ENCODE measurements around the gene PTK7.

The PTK7 gene

DNA sequence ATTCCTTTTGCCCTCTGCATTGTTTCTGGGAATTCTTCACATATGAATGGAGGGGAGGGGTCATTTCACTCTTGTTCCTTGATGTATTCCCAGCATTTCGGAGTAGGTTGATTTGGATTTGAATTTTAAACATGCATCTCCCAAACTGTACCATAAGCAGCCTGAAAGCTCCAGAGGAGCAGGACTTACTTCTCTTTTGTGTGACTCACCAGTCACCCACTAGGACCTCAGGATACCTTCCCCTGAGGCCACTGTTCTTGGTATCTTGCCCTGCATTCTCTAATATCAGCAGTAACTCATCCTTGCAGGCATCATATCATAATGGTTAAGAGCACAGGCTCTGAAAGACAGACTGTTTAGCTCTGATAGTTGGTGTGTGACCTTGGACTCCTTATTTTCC is 17.6 kb upstream of the PTK7 start:
- DNase-seq: no peak
- TF ChIP-seq, protein P1, sequence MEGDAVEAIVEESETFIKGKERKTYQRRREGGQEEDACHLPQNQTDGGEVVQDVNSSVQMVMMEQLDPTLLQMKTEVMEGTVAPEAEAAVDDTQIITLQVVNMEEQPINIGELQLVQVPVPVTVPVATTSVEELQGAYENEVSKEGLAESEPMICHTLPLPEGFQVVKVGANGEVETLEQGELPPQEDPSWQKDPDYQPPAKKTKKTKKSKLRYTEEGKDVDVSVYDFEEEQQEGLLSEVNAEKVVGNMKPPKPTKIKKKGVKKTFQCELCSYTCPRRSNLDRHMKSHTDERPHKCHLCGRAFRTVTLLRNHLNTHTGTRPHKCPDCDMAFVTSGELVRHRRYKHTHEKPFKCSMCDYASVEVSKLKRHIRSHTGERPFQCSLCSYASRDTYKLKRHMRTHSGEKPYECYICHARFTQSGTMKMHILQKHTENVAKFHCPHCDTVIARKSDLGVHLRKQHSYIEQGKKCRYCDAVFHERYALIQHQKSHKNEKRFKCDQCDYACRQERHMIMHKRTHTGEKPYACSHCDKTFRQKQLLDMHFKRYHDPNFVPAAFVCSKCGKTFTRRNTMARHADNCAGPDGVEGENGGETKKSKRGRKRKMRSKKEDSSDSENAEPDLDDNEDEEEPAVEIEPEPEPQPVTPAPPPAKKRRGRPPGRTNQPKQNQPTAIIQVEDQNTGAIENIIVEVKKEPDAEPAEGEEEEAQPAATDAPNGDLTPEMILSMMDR (IDR thresholded peaks at IDR 0.05; ENCODE audit: low read depth, low read length, missing control alignments): no peak
- no peak overlapping the region for H3K27ac ChIP-seq
- no peaks in the 10 kb centered on the region for H3K27me3 ChIP-seq (replicated peaks)
- H3K4me3 ChIP-seq (ENCODE audit: low read depth, low read length): peak overlapping the region; percentile 82
- in situ Hi-C loops (cut with HindIII; ENCODE audit: low pct_ligation_motif_present, low sequenced_read_pairs): no loop called here
- H3K36me3 ChIP-seq (replicated peaks): peaks cover 6% of the 10 kb centered on the region

DNA sequence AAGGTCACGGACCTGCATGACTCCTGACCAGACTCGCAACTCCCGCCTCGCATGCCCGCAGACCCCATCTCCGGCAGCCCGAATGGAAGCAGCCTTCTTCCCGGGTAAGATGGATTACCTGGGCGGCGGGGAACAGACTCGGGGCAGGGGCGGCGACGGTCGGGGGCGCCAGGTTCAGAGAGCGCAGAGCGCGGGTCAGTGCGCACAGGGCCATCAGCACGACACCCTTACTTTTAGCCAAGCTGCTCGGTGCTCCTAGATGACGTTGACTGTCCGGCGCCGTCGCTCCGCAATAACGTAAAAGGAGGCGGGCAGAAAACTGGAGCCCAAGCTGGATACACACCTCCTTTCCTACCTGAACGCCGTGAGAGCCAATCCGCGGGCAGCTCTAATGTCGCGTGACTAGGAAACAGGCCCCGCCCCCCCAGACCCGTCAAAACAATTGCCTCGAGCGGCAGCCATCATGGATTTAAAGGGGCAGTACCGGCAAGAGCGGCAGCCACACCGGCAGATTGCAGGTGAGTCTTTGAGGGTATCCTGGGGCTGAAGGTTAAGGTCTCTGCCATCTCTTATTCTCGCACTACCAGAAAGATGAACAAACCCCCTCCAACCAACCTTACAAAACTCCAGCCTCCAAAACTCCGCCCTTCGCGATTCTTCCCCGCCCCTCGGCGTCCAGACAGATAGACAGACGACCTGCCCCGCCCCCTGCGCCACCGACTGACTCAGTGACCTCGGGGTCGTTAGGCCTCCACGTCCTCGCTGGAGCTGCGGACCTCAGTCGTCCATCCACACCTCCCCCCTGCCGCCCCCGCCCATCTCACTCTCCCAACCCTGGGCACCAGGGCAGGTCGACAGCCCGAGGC is 16.7 kb upstream of the PTK7 start, which contains the start of the genes KLC4 and MRPL2:
Gene KLC4 (plus strand): TSS at position 464 of the 866 bp plus-strand sequence. CDS start 1,705 bp downstream, outside the sequence.
Gene MRPL2 (minus strand): TSS at position 267 of the 866 bp plus-strand sequence. CDS start 53 bp downstream, at position 214.
- no peaks in the 10 kb centered on the region for H3K27me3 ChIP-seq (replicated peaks)
- peak within 1 kb of the TSS; percentile 82 for H3K4me3 ChIP-seq (ENCODE audit: low read depth, low read length)
- in situ Hi-C loops (cut with HindIII; ENCODE audit: low pct_ligation_motif_present, low sequenced_read_pairs): no loop called here
- DNase-seq: peak; percentile 99
- peak within 1 kb of the TSS; percentile 90 for H3K27ac ChIP-seq
- TF ChIP-seq, protein P1 (IDR thresholded peaks at IDR 0.05; ENCODE audit: low read depth, low read length, missing control alignments): no peak
- peaks cover 6% of the 10 kb centered on the region for H3K36me3 ChIP-seq (replicated peaks)

DNA sequence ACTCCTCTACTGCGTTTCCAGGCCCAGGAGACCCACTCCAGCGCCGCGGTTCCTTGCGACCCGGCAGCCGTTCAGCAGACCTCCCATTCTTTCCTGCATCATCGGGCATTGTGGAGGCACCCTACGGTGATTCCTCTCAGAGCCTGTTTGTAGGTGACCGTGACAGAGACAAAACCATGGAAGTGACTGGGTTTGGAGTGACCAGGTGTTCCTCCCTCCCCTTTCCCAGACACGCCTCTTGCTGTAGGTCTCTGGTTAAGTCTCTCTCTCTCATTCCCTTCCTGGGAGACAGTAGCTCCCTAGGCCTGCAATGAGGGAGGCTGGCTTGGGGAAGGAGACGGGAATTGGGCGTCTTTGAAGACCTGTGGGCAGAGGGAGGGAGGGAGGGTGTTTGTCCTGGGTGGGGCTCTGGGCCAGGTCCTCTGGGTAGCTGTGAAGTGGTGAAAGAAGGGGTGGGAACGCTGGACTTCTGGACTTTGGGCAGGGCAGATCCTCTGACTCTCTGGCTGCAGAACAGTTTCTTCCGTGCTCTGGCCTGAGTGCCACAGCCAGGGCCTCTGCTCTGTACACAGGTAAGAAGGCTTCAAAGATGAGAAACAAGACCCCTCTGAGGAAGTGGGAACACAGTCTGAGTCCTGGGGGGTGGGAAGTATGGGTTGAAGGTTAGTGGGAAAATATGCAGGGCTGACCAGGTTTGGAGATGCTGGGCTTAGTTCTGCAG is 15.9 kb upstream of the PTK7 start:
- H3K36me3 ChIP-seq (replicated peaks): peaks cover 6% of the 10 kb centered on the region
- peak overlapping the region; percentile 82 for H3K4me3 ChIP-seq (ENCODE audit: low read depth, low read length)
- TF ChIP-seq, protein P1 (IDR thresholded peaks at IDR 0.05; ENCODE audit: low read depth, low read length, missing control alignments): no peak
- H3K27me3 ChIP-seq (replicated peaks): no peaks in the 10 kb centered on the region
- peak overlapping the region; percentile 90 for H3K27ac ChIP-seq
- DNase-seq: no peak
- in situ Hi-C loops (cut with HindIII; ENCODE audit: low pct_ligation_motif_present, low sequenced_read_pairs): no loop called here

DNA sequence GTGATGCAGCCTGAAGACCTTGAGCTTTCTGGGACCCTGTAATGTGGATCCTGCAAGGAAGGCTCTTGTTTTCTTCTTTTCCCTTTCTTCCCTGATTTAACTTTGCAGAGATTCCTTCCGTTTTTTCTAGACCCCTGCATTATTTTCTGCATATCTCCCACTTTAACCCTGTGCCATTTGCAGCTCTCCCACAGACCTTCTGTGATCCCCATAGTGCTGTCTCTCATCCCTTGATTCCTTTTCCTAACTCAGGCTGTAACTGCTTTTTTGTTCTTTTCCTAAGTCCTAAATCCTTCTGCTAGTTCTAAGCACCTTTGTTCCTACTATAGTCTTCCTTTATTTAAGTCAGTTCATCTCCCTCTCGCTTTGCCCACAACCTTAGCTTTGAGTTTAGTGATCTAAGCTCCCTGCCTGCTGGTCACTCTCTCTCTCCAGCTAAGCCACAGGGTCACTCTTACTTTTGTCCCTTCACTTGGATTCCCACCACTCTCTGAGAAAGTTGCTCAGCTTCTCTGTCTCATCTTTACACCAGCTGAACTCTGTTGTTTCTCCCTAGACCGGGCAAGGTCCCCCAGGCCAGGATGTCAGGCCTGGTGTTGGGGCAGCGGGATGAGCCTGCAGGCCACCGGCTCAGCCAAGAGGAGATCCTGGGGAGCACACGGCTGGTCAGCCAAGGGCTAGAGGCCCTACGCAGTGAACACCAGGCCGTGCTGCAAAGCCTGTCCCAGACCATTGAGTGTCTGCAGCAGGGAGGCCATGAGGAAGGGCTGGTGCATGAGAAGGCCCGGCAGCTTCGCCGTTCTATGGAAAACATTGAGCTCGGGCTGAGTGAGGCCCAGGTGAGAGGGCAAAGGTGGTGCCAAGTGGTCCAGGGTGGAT is 15.1 kb upstream of the PTK7 start:
- Histone ChIP-seq H3K4me3 (ENCODE audit: low read depth, low read length) (no peak overlapping the region), H3K27ac (no peak overlapping the region), H3K36me3 (replicated peaks) (peaks cover 3% of the 10 kb centered on the region), H3K27me3 (replicated peaks) (no peaks in the 10 kb centered on the region)
- TF ChIP-seq, protein P1 (IDR thresholded peaks at IDR 0.05; ENCODE audit: low read depth, low read length, missing control alignments): no peak
- no peak for DNase-seq
- in situ Hi-C loops (cut with HindIII; ENCODE audit: low pct_ligation_motif_present, low sequenced_read_pairs): no loop called here

DNA sequence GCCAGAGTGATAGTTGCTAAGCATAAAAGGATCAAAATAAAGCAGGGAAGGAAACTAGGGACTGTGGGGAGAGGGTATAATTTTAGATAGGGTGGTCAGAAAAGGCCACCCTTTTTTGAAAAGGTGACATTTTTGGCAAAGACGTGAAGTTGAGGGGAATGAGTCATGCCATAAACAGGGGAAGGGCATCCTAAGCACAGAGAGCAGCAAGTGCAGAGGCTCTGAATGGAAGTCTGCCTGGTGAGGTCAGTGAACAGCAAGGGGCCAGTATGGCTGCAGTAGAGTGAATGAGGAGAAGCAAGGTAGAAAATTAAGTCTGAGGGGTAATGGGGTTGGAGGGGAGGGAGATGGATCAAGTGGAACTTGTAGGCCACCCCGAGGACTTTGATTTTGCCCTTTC is 14.3 kb upstream of the PTK7 start:
- no peak for DNase-seq
- Histone ChIP-seq H3K27me3 (replicated peaks) (no peaks in the 10 kb centered on the region), H3K4me3 (ENCODE audit: low read depth, low read length) (no peak overlapping the region), H3K36me3 (replicated peaks) (peaks cover 3% of the 10 kb centered on the region), H3K27ac (no peak overlapping the region)
- in situ Hi-C loops (cut with HindIII; ENCODE audit: low pct_ligation_motif_present, low sequenced_read_pairs): no loop called here
- TF ChIP-seq, protein P1 (IDR thresholded peaks at IDR 0.05; ENCODE audit: low read depth, low read length, missing control alignments): no peak

Data from brain microvascular endothelial cell (primary cell).